ENCODE results near the gene ARHGEF28.

ARHGEF28 gene, protein sequence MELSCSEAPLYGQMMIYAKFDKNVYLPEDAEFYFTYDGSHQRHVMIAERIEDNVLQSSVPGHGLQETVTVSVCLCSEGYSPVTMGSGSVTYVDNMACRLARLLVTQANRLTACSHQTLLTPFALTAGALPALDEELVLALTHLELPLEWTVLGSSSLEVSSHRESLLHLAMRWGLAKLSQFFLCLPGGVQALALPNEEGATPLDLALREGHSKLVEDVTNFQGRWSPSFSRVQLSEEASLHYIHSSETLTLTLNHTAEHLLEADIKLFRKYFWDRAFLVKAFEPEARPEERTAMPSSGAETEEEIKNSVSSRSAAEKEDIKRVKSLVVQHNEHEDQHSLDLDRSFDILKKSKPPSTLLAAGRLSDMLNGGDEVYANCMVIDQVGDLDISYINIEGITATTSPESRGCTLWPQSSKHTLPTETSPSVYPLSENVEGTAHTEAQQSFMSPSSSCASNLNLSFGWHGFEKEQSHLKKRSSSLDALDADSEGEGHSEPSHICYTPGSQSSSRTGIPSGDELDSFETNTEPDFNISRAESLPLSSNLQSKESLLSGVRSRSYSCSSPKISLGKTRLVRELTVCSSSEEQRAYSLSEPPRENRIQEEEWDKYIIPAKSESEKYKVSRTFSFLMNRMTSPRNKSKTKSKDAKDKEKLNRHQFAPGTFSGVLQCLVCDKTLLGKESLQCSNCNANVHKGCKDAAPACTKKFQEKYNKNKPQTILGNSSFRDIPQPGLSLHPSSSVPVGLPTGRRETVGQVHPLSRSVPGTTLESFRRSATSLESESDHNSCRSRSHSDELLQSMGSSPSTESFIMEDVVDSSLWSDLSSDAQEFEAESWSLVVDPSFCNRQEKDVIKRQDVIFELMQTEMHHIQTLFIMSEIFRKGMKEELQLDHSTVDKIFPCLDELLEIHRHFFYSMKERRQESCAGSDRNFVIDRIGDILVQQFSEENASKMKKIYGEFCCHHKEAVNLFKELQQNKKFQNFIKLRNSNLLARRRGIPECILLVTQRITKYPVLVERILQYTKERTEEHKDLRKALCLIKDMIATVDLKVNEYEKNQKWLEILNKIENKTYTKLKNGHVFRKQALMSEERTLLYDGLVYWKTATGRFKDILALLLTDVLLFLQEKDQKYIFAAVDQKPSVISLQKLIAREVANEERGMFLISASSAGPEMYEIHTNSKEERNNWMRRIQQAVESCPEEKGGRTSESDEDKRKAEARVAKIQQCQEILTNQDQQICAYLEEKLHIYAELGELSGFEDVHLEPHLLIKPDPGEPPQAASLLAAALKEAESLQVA (N-terminal part only)

DNA sequence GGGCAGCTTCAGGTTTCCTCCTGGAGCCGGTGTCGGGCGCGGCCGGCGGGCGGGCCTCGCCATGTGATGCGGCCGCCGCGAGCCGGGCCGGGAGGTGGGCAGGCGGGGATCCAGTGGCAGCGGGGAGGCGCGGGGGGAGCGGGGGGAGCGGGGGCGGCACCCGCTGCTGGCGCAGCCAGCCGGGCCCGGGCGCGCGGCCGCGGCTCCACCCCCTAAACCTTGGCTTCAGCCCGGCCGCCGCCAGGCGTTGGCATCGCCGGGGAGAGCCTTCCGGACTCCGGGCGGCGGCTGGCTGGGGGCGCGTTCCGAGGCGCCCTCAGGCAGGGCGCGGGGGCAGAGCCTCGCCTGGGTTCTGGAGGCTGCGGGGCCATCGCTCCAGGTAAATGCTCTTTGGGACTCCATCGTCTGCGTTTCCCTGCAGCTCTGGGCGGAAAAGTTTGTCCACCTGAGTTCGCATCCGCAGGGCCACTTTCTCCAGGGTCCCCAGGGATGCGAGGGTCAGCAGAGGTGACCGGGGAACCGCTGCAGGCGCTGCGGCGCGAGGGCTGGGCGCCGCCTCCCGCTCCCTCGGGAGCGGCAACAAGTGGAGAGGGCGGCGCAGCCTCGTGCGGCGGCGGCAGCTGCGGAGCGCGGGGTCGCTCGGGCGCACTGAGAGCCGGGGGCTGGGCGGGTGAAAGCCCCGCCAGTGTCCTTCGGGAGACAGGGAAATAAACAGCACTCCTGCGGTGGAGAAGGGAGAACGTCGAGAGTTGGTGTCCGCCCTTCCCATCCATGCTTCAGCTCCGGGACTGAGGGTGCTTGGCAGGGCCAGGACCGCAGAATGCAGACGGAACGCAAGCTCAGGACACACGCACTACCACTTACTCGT, at the start of gene ARHGEF28:
Gene ARHGEF28 (plus strand): TSS at position 253 of the 868 bp plus-strand sequence. CDS start 58,656 bp downstream, outside the sequence.
- DNase-seq: peak; percentile 80
- in situ Hi-C loops (cut with HindIII; ENCODE audit: low pct_ligation_motif_present, low pct_unique_long_range_greater_than_20kb, low sequenced_read_pairs): no loop called here

DNA sequence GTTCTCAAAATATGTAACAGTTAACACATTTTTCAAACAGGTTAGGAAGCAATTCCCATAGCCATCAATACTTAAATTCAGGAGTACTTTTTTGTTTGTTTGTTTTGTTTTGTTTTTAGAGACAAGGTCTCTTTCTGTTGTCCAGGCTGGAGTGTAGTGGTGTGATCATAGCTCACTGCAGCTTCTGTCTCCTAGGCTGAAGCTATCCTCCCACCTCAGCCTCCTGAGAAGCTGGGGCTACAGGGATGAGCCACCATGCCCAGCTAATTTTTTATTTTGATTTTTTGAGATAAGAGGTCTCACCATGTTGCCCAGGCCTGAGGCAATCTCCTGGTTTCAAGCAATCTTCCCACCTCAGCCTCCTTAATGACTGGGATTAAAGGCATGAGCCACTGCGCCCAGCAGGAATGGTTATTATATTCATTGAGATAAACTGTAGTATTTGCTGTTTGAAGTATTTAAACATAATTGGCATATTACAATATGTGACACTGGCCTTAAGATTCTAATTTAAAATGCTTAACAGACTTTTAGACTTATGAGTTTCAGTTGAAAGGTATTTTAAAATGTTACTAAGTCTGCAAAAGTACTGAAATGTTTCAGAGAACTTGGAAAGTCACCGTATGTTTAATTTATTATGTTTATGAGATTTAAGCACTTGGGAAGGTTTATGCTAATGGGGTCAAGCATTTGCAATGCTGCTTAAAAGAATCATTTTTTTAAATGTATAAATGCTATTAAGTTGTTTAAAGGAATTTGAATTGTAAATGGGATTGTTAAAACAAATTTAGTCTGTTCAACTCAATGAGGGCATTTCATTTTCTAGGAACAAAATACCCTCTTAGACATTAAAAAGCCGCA, 43.5 kb upstream of the ARHGEF28 start:
- no peak for DNase-seq
- in situ Hi-C loops (cut with HindIII; ENCODE audit: low pct_ligation_motif_present, low pct_unique_long_range_greater_than_20kb, low sequenced_read_pairs): loop anchor here (25.0 kb wide), 1 partner anchor 205 kb away; no protein-coding TSS in a partner anchor

DNA sequence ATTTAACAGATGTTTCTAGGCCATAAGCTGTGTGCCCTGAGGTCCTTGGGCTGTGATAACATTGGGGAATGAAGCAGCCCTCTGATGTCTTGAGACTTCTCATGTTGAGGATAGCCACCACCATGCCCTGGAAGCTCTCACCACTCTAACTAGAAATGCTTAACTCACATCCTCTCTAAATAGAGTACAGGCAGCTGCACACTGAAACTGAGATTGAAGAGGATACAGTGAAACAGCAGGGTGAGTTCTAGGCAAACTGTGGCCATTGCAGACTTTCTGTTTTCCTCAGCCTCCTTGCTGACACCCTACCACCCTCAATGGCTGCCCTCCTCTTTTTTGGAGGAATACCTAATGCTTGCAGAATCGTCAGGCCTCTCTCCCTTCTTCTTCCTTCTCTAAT, 38.1 kb upstream of the ARHGEF28 start:
- in situ Hi-C loops (cut with HindIII; ENCODE audit: low pct_ligation_motif_present, low pct_unique_long_range_greater_than_20kb, low sequenced_read_pairs): loop anchor here (25.0 kb wide), 1 partner anchor 199 kb away; no protein-coding TSS in a partner anchor

DNA sequence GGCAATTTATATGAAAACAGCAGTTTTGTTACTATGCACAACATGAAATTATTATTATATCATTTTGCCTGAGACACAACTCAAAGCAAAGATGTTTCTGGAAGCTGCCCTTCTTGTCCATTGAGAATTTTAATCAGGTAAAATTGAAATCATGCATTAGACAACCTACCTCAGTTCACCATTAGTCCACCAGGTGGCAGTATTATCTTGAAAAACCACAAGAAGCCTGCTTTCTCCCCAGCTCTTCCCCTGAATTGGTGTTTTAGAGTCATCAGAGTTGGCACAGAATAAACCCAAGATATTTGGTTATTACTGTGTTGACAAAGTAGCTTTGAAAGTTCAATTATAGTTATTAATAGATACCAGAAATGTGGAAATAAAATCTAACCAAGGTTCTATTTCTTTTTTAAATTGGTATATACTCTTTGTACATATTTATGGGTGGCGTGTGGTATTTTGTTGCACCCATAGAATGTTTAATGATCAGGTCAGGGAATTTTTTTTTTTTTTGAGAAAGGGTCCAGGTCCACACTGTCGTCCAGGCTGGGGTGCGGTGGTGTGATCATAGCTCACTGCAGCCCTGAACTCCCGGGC, 34.8 kb upstream of the ARHGEF28 start:
- peak; percentile 76 for DNase-seq
- in situ Hi-C loops (cut with HindIII; ENCODE audit: low pct_ligation_motif_present, low pct_unique_long_range_greater_than_20kb, low sequenced_read_pairs): loop anchor here (25.0 kb wide), 1 partner anchor 196 kb away; no protein-coding TSS in a partner anchor

More for the DNA sequence above, 38.1 kb upstream of the ARHGEF28 start:
- DNase-seq: no peak

DNA sequence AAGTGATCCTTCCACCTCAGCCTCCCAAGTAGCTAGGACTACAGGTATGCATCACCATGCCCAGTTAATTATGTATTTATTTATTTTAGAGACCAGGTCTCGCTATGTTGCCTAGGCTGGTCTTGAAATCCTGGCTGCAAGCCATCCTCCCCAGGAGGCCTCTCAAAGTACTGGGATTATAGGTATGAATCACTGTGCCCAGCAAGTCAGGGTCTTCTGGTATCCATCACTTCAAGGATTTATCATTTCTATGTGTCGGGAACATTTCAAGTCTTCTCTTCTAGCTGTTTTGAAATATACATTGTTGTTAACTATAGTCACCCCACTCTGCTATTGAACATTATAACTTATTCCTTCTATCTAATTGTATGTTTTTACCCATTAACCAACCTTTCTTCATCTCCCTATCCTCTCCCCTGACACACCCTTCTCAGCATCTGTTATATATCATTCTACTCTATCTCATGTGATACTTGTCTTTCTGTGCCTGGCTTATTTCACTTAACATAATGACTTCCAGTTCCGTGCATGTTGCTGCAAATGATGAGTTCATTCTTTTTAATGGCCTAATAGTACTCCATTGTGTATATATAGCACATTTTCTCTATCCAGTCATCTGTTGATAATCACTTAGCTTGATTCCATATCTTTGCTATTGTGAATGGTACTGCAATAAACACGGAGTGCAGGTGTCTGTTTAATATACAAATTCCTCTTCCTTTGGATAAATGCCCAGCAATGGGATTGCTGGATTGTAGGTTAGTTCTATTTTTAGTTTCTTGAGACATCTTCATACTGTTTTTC, 34.1 kb upstream of the ARHGEF28 start:
- peak; percentile 26 for DNase-seq

DNA sequence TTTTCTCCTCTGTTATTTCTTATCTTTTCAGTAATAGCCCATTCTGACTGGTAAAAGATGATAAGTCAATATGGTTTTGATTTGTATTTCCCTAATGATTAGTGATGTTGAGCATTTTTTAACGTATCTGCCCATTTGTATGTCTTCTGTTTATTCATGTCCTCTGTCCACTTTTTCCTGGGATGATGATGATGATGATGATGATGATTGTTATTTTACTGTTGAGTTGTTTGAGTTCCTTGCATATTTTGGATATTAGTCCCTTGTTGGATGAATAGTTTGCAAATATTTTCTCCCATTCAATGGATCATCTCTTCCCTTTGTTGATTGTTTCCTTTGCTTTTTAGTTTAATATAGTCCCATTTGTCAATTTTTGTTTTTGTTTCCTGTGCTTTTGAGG, 33.4 kb upstream of the ARHGEF28 start:
- peak; percentile 18 for DNase-seq
- in situ Hi-C loops (cut with HindIII; ENCODE audit: low pct_ligation_motif_present, low pct_unique_long_range_greater_than_20kb, low sequenced_read_pairs): loop anchor here (25.0 kb wide), 1 partner anchor 195 kb away; no protein-coding TSS in a partner anchor

More for the DNA sequence above, 34.1 kb upstream of the ARHGEF28 start:
- in situ Hi-C loops (cut with HindIII; ENCODE audit: low pct_ligation_motif_present, low pct_unique_long_range_greater_than_20kb, low sequenced_read_pairs): loop anchor here (25.0 kb wide), 1 partner anchor 195 kb away; no protein-coding TSS in a partner anchor

DNA sequence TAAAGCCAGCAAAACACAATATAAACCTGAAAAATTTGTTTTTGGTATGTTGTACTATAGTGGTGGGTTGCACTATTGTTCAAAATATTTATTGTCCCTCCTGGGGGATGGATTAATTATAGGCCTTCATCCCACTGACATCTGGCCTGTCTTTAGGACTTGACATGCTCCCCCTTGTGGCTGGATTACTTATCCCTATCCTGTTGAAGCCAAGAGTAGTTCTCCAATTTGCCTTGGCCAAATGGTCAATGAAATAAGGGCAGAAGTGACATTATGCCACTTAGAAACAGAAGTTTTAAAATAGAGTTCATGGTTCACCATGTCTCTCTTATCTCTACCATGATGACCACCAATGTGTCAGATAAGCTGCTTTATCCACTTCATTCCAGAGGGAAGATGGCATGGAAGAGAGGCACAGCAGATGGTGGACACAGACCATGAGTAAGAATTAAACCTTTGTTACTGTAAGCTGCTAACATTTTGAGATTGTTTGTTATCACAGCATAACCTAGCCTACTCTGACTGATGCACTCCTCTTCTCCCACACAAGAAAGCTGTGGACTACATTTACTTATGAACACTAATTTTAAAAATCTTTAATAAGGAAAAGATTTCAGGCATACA, 29.2 kb upstream of the ARHGEF28 start:
- peak; percentile 50 for DNase-seq
- in situ Hi-C loops (cut with HindIII; ENCODE audit: low pct_ligation_motif_present, low pct_unique_long_range_greater_than_20kb, low sequenced_read_pairs): loop anchor here (25.0 kb wide), 1 partner anchor 190 kb away; no protein-coding TSS in a partner anchor

DNA sequence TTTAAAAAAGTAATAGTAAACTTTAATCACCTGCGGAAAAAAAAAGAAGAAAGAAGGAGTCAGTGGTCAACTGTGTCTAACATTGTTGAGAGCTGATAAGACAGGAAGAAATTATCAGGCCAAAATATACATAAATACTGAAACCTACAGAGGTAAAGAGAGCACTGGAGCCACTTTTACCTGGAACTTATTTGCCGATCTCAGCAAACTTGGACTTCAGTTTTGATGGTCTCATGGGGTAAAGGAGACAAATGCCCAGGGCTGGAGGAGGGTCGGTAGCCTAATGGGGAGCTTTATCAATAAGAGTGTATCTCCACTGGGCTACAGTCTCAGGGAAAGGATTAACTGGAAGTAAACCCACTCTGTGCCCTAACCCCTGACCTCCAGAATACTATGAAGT, 26.6 kb upstream of the ARHGEF28 start:
- no peak for DNase-seq
- in situ Hi-C loops (cut with HindIII; ENCODE audit: low pct_ligation_motif_present, low pct_unique_long_range_greater_than_20kb, low sequenced_read_pairs): loop anchor here (25.0 kb wide), 1 partner anchor 188 kb away; no protein-coding TSS in a partner anchor

DNA sequence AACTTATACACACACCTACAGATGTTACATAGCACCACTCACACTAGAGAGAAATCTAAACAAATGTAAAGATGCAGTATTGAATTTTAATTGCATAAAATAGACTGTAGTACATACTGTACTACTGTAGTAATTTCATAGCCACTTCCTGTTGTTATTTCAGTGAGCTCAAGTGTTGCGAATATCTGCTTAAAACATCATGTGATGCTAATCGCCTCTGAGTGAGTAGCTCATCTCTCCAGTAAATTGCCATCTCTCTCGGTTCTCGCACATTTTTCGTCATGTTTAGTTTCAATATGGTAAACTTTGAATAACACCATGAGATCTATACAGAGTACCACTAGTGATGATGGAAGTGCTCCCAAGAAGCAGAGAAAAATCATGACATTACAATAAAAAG, 22.0 kb upstream of the ARHGEF28 start:
- no peak for DNase-seq
- in situ Hi-C loops (cut with HindIII; ENCODE audit: low pct_ligation_motif_present, low pct_unique_long_range_greater_than_20kb, low sequenced_read_pairs): no loop called here

DNA sequence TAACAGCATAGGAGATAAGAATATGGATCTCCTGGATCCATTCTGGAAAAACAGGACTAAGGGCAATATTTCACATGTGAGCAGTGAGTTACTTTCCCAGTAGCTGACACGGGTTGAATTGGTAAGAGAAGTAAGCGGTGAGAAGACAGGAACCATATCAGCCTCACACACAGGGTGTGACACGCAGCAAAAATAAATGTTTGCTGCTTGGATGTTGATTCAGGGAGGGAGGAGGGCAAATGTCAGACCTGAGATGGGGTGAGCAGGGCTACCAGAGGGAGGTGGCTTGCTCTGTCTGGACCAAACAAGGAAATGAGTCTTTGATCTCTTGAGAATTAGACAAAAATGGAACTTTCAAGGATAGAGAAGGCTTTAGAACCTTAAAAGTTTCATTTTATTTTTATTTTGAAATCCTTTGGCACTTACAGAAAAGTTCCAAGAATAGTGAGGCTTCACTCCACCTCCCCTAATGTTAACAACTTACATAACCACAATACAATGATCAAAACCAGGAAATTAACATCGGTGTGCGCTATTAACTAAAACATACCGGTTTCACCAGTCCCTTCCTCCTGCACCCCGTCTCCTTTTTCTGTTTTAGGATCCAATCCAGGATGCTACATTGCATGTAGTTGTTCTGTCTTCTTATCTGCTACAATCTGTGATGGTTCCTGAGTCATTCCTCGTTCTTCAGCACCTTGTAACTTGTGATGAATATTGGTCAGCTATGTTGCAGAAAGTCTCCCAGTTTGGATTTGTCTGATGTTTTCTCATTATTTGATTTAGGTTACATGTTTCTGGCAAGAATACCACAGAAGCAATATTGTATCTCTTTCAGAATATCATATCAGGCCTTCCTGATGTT, 20.5 kb upstream of the ARHGEF28 start:
- no peak for DNase-seq
- in situ Hi-C loops (cut with HindIII; ENCODE audit: low pct_ligation_motif_present, low pct_unique_long_range_greater_than_20kb, low sequenced_read_pairs): no loop called here

DNA sequence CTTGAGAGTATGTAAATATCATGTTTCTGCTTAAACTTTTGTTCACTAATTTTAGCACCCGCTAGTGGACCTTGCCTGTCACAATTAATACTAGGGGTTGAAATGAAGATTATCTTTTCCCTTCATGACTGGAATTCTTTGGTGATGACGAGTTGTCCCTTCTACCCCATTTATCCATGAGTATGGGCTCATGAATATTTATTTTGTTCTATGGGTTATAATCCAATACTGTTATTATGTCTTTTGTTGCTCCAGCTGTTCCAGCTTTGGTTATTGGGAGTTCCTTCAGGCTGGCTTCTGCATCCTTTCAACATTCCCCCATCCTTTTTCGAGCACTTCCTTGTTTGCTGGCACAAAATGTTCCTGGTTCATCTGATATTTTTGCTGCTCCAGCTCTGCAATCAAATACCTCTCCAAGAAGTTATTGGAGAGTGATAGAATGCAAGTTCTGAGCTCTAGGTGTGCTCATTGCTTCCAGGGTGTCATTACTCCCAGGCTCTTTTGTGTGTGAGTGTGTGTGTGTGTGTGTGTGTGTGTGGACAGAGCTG, 19.7 kb upstream of the ARHGEF28 start:
- DNase-seq: no peak
- in situ Hi-C loops (cut with HindIII; ENCODE audit: low pct_ligation_motif_present, low pct_unique_long_range_greater_than_20kb, low sequenced_read_pairs): no loop called here

DNA sequence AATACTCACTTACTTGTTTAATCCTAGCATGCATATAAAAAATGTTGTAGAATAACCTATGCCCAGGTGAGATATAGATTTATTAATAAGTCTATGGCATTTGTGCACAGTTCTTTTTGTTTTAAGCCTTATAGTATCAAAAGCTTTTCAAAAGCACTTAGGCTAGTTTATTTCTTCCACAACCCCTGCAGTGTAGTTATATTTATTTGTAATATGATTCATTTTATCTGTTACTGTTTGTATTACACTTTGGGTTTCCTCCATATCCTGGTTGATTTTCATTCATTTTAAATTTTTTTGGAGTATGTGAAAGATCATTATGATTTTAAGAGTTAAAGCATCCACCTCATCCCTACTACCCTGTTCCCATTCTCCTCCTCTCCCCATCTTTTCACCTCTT, 18.8 kb upstream of the ARHGEF28 start:
- in situ Hi-C loops (cut with HindIII; ENCODE audit: low pct_ligation_motif_present, low pct_unique_long_range_greater_than_20kb, low sequenced_read_pairs): no loop called here
- no peak for DNase-seq

DNA sequence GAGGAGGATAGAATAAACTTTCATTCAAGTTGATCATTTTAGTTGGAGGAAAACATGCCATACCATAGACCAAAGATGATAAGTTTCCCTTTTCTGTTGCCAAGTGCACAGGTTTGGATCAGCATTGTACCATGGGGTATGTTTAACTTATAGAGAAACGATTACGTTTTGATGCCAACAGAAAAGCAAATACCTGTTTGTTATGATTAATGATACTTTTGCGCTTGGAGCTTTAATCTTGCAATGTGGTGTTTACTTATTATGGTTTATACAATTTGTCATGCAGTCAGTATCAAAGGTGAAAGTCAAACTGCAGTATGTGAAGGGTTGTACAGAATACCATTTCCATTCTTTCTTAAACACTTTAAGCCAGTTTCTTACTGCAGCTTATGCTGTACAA, 13.2 kb upstream of the ARHGEF28 start:
- in situ Hi-C loops (cut with HindIII; ENCODE audit: low pct_ligation_motif_present, low pct_unique_long_range_greater_than_20kb, low sequenced_read_pairs): no loop called here
- no peak for DNase-seq

DNA sequence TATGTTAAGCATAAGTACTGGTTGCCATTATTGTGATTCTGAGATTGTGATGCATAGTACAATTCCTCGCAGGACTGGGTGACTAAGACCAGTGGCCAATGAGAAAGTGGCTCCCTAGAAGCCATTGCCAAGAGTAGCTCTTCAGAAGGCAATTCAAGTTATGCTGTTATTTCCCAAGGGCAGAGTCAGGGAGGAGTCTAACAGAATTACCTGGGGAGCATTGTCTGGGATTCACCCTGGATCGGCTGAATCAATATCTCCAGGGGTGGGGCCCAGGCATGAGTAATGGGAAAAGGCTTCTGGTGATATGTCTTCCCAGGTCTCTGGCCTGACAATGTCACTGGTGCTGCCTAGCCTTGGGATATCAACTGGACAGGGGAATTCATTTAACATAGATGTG, 10.9 kb upstream of the ARHGEF28 start:
- no peak for DNase-seq
- in situ Hi-C loops (cut with HindIII; ENCODE audit: low pct_ligation_motif_present, low pct_unique_long_range_greater_than_20kb, low sequenced_read_pairs): no loop called here
